Measurements from ENCODE around the gene COG8.

The COG8 gene

DNA sequence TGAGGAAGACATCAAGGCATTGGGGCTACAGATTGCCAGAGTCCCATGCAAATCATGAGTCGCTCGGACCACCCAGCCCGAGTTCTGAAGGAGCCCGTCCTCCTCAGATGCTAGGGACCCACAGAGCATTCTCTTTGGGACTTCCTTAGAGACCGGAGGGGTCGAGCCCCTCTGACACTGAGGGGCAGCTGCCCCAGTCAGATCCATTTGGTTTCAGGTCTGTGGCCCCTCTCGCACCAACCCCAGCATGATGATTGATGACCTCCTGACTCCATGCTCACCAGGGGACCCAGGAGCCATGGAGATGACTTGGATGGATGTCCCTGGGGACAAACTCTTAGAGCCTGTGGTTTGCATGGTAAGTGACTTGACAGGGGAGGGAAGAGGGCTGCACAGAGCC is 17.0 kb downstream of the COG8 start:
- no peak overlapping the region for H3K27ac ChIP-seq
- no peaks in the 10 kb centered on the region for H3K9me3 ChIP-seq
- TF ChIP-seq CTCF (IDR thresholded peaks at IDR 0.05), result no peak
- H3K4me3 ChIP-seq (ENCODE audit: low read depth in 1 of 2, low read length in 1 of 2), result no peak overlapping the region
- H3K36me3 ChIP-seq, result peaks cover 91% of the 10 kb centered on the region
- H3K4me1 ChIP-seq (ENCODE audit: control insufficient read depth in 1 of 2, insufficient read depth in 1 of 2, low read depth in 1 of 2, low read length in 1 of 2), result no peaks in the 10 kb centered on the region
- no peaks in the 10 kb centered on the region for H3K27me3 ChIP-seq

DNA sequence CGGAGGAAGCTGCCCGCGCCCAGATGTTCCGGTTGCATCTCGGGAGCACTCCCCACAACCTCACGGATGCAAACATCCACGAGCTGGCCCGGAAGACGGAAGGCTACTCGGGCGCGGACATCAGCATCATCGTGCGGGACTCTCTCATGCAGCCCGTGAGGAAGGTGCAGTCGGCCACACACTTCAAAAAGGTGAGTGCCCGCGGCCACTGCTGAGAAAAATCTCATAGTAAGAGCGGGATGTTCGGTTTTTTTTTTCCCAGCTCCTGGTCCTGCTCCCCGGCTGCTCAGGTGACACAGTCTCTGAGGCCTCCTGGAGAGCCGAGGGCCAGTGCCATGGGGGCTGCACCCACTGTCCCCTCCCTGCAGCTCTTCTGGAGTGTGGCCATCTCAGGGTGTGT is 18.3 kb downstream of the COG8 start:
- H3K4me3 ChIP-seq (ENCODE audit: low read depth in 1 of 2, low read length in 1 of 2), result no peak overlapping the region
- H3K4me1 ChIP-seq (ENCODE audit: control insufficient read depth in 1 of 2, insufficient read depth in 1 of 2, low read depth in 1 of 2, low read length in 1 of 2), result no peaks in the 10 kb centered on the region
- TF ChIP-seq CTCF (IDR thresholded peaks at IDR 0.05), result no peak
- H3K27me3 ChIP-seq, result no peaks in the 10 kb centered on the region
- H3K27ac ChIP-seq, result no peak overlapping the region
- H3K9me3 ChIP-seq, result no peaks in the 10 kb centered on the region
- H3K36me3 ChIP-seq, result peaks cover 97% of the 10 kb centered on the region

GRCh38 chr16:69320740-69321073 is 18.7 kb downstream of the COG8 start:
- Histone ChIP-seq H3K4me3 (ENCODE audit: low read depth in 1 of 2, low read length in 1 of 2) (no peak overlapping the region), H3K4me1 (ENCODE audit: control insufficient read depth in 1 of 2, insufficient read depth in 1 of 2, low read depth in 1 of 2, low read length in 1 of 2) (no peaks in the 10 kb centered on the region), H3K27ac (no peak overlapping the region), H3K36me3 (peaks cover 97% of the 10 kb centered on the region), H3K9me3 (no peaks in the 10 kb centered on the region), H3K27me3 (no peaks in the 10 kb centered on the region)
- no peak for TF ChIP-seq CTCF (IDR thresholded peaks at IDR 0.05)

DNA sequence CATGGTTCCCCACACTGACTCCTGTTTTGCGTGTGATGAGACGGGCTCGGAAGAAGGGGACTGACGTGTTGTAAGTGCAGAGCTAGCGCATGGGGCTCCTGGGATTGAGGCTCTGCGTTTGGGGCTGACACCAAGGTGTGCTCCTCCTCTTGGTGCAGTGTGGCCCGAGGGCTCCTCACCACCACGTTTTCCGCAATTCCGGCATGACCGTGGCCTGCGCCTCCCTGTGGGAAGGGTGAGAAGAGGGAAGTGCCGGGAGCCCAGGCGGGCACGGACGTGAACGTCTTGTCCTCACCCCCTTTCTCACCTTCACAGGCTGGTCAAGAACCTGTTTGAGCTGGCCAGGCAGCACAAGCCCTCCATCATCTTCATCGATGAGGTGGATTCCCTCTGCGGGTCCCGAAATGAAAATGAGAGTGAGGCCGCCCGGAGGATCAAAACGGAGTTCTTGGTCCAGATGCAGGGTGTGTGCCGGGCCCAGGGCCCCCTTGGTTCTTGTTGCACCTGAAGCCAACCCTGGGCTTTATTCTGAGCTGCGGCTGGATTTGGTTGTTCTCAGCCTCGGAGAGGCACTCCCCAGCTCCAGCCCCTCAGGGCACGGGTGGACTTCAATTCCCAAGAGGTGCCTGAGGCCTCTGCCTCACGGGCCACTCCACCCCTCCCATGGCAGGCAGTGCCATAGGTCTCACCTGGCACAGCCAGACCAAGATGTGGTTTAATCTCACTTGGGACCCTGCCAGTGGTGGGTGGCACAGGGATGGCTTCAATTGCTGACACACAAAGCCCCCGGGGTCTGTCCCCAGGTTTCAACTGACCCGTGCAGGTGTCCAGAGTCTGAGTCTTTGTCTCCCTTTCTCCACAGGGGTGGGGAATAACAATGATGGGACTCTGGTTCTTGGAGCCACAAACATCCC is 19.3 kb downstream of the COG8 start:
- TF ChIP-seq CTCF (IDR thresholded peaks at IDR 0.05), result no peak
- Histone ChIP-seq H3K4me3 (ENCODE audit: low read depth in 1 of 2, low read length in 1 of 2) (no peak overlapping the region), H3K36me3 (peaks cover 97% of the 10 kb centered on the region), H3K4me1 (ENCODE audit: control insufficient read depth in 1 of 2, insufficient read depth in 1 of 2, low read depth in 1 of 2, low read length in 1 of 2) (no peaks in the 10 kb centered on the region), H3K27me3 (no peaks in the 10 kb centered on the region), H3K9me3 (no peaks in the 10 kb centered on the region), H3K27ac (no peak overlapping the region)

DNA sequence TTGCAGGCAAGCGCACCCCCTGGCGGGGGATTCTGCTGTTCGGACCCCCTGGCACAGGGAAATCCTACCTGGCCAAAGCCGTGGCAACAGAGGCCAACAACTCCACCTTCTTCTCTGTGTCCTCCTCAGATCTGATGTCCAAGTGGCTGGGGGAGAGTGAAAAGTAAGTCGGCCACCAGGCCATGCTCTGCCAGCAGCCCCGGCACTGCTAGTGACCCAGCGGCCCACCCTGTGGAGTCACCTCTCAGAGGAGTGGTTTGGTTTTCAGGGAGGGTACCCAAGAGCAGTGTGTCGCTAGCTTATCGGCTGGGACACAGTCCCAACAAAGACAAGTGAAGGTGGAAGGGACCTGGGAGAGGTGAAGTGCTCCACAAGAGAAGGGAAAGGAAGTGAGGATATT is 20.0 kb downstream of the COG8 start:
- Histone ChIP-seq H3K4me3 (ENCODE audit: low read depth in 1 of 2, low read length in 1 of 2) (no peak overlapping the region), H3K9me3 (no peaks in the 10 kb centered on the region), H3K36me3 (peaks cover 97% of the 10 kb centered on the region), H3K27ac (no peak overlapping the region), H3K4me1 (ENCODE audit: control insufficient read depth in 1 of 2, insufficient read depth in 1 of 2, low read depth in 1 of 2, low read length in 1 of 2) (no peaks in the 10 kb centered on the region), H3K27me3 (no peaks in the 10 kb centered on the region)
- TF ChIP-seq CTCF (IDR thresholded peaks at IDR 0.05), result no peak
